ENCODE data around the gene KRTAP4-9. TPM values are rescaled to one million over a fixed set of nuclear protein-coding genes. Genes with fewer than 3 reads are reported as not detected.
"Not testable (repeated sequence)": the region's sequence is repeated elsewhere in the genome, so short reads cannot be mapped to it uniquely, and the experiment has no call there.

Gene KRTAP4-9
- total RNA-seq, 1 experiment from 2014 or later: not detected

- Mint-ChIP-seq H3K27me3 (ENCODE audit: unreplicated experiment) (no peaks in the 10 kb centered on the region), H3K9me3 (ENCODE audit: low read depth, unreplicated experiment) (no peaks in the 10 kb centered on the region), H3K4me3 (ENCODE audit: low read depth, unreplicated experiment) (no peak overlapping the region), H3K36me3 (ENCODE audit: insufficient read depth, unreplicated experiment) (peaks cover 20% of the 10 kb centered on the region), H3K4me1 (ENCODE audit: low read depth, unreplicated experiment) (peaks cover 67% of the 10 kb centered on the region), H3K27ac (ENCODE audit: unreplicated experiment) (peak overlapping the region; percentile 88)
- BruUV-seq (replicated peaks): no TSS peak
- no peak for DNase-seq
- TF ChIP-seq, protein P1, sequence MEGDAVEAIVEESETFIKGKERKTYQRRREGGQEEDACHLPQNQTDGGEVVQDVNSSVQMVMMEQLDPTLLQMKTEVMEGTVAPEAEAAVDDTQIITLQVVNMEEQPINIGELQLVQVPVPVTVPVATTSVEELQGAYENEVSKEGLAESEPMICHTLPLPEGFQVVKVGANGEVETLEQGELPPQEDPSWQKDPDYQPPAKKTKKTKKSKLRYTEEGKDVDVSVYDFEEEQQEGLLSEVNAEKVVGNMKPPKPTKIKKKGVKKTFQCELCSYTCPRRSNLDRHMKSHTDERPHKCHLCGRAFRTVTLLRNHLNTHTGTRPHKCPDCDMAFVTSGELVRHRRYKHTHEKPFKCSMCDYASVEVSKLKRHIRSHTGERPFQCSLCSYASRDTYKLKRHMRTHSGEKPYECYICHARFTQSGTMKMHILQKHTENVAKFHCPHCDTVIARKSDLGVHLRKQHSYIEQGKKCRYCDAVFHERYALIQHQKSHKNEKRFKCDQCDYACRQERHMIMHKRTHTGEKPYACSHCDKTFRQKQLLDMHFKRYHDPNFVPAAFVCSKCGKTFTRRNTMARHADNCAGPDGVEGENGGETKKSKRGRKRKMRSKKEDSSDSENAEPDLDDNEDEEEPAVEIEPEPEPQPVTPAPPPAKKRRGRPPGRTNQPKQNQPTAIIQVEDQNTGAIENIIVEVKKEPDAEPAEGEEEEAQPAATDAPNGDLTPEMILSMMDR (IDR thresholded peaks at IDR 0.05; ENCODE audit: unreplicated experiment): no peak
- intact Hi-C loops (cut with micrococcal nuclease; ENCODE audit: unreplicated experiment): loop anchor here (2.0 to 5.0 kb wide), 2 partner anchors 19 to 205 kb away; no protein-coding TSS in a partner anchor
- CTCF ChIA-PET: interaction anchor here (1.0 to 4.5 kb wide), 3 partner anchors 10 to 126 kb away, joined by 5 to 25 read pairs (median 10); partner anchors contain the start of gene KRT23
Observed at GRCh38 chr17:41061964-41062363, 43.2 kb upstream of the KRTAP4-9 start.

DNA sequence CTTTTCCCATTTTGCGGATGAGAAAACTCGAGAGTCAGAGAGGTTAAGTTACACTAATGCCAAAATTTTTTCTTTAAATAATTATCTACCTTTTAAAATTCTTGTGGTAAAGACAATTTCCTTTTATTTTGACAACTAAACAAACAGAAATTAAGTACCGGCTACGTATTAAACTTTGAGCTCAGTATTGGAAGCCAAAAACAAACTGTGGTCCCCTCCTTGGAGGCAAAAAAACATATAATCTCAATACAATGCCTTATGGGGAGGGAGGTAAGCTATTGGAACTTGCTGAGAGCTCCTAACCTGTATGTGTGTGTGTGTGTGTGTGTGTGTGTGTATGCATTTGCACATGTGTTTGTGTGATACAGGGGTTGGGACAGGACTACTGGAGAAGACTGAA lies 41.7 kb upstream of the KRTAP4-9 start:
- no TSS peak for BruUV-seq (replicated peaks)
- CTCF ChIA-PET: interaction anchor here (0.5 to 1.3 kb wide), 5 partner anchors 9 to 561 kb away, joined by 3 to 4 read pairs (median 3); partner anchors contain the start of gene KRT17
- no peak for DNase-seq
- TF ChIP-seq, protein P1 (IDR thresholded peaks at IDR 0.05; ENCODE audit: unreplicated experiment): no peak
- H3K4me1 Mint-ChIP-seq (ENCODE audit: low read depth, unreplicated experiment): peaks cover 65% of the 10 kb centered on the region
- H3K27ac Mint-ChIP-seq (ENCODE audit: unreplicated experiment): no peak overlapping the region
- no peaks in the 10 kb centered on the region for H3K27me3 Mint-ChIP-seq (ENCODE audit: unreplicated experiment)
- no peaks in the 10 kb centered on the region for H3K9me3 Mint-ChIP-seq (ENCODE audit: low read depth, unreplicated experiment)
- no peak overlapping the region for H3K4me3 Mint-ChIP-seq (ENCODE audit: low read depth, unreplicated experiment)
- intact Hi-C loops (cut with micrococcal nuclease; ENCODE audit: unreplicated experiment): loop anchor here (5.0 kb wide), 1 partner anchor 206 kb away; no protein-coding TSS in a partner anchor
- H3K36me3 Mint-ChIP-seq (ENCODE audit: insufficient read depth, unreplicated experiment): peaks cover 20% of the 10 kb centered on the region

- CTCF ChIA-PET: interaction anchor here (1.2 to 1.3 kb wide), 2 partner anchors 15 to 340 kb away, joined by 3 read pairs; no protein-coding TSS in a partner anchor
- Mint-ChIP-seq H3K27ac (ENCODE audit: unreplicated experiment) (no peak overlapping the region), H3K27me3 (ENCODE audit: unreplicated experiment) (no peaks in the 10 kb centered on the region), H3K4me3 (ENCODE audit: low read depth, unreplicated experiment) (no peak overlapping the region), H3K36me3 (ENCODE audit: insufficient read depth, unreplicated experiment) (peaks cover 16% of the 10 kb centered on the region), H3K4me1 (ENCODE audit: low read depth, unreplicated experiment) (peaks cover 56% of the 10 kb centered on the region), H3K9me3 (ENCODE audit: low read depth, unreplicated experiment) (no peaks in the 10 kb centered on the region)
- intact Hi-C loops (cut with micrococcal nuclease; ENCODE audit: unreplicated experiment): loop anchor here (5.0 kb wide), 1 partner anchor 207 kb away; no protein-coding TSS in a partner anchor
- no TSS peak for BruUV-seq (replicated peaks)
- no peak for DNase-seq
- TF ChIP-seq, protein P1 (IDR thresholded peaks at IDR 0.05; ENCODE audit: unreplicated experiment): no peak
Observed at GRCh38 chr17:41064301-41064700, 40.9 kb upstream of the KRTAP4-9 start.

- H3K36me3 Mint-ChIP-seq (ENCODE audit: insufficient read depth, unreplicated experiment); H3K27ac Mint-ChIP-seq (ENCODE audit: unreplicated experiment); BruUV-seq (replicated peaks); DNase-seq; intact Hi-C loops (cut with micrococcal nuclease; ENCODE audit: unreplicated experiment); H3K4me3 Mint-ChIP-seq (ENCODE audit: low read depth, unreplicated experiment); H3K27me3 Mint-ChIP-seq (ENCODE audit: unreplicated experiment); H3K9me3 Mint-ChIP-seq (ENCODE audit: low read depth, unreplicated experiment): not testable (repeated sequence)
- CTCF ChIA-PET: interaction anchor here (1.2 kb wide), 1 partner anchor 16 kb away, joined by 3 read pairs; no protein-coding TSS in a partner anchor
- peaks cover 48% of the 10 kb centered on the region for H3K4me1 Mint-ChIP-seq (ENCODE audit: low read depth, unreplicated experiment)
Observed at GRCh38 chr17:41065016-41065689, 40.0 kb upstream of the KRTAP4-9 start.
